Spinal cord (tissue), 10 donors: ENCODE data around the gene PRDM2. TPM values are rescaled to one million over a fixed set of nuclear protein-coding genes. Genes with fewer than 3 reads are reported as not detected.

Experiments used
- DNase-seq, 6 donors: peaks; one replicate each; pipeline versions ENCODE4 v3.0.0 to v3.0.0-alpha.2; 2013 to 2015; ENCODE audit warnings: low spot score in 6 of 6, low read depth in 4 of 6
- H3K27ac ChIP-seq: one replicate; pipeline ENCODE4 v1.5.1; 2013; ENCODE audit warnings: low read depth, low read length, control low read depth
- H3K27me3 ChIP-seq: one replicate; pipeline ENCODE4 v1.6.1; 2013; ENCODE audit warnings: low read length; ENCODE audit not compliant: control insufficient read depth, insufficient read depth
- H3K36me3 ChIP-seq: one replicate; pipeline ENCODE4 v1.6.1; 2013; ENCODE audit warnings: low read length; ENCODE audit not compliant: control insufficient read depth, insufficient read depth
- H3K4me1 ChIP-seq: one replicate; pipeline ENCODE4 v1.6.1; 2013; ENCODE audit warnings: low read length; ENCODE audit not compliant: control insufficient read depth, insufficient read depth
- H3K4me3 ChIP-seq: one replicate; pipeline ENCODE4 v1.5.1; 2013; ENCODE audit warnings: low read depth, low read length, control low read depth
- H3K9me3 ChIP-seq: one replicate; pipeline ENCODE4 v1.6.1; 2013; ENCODE audit warnings: low read length; ENCODE audit not compliant: control insufficient read depth, insufficient read depth
- WGBS: methylation state at CpG from one replicate; pipeline ENCODE4 v1.1.5; 2013; ENCODE audit warnings: missing lambda C conversion rate; ENCODE audit not compliant: insufficient coverage; 5-methylcytosine and 5-hydroxymethylcytosine counted together
- polyA plus RNA-seq, 2 donors: library from polyadenylated mRNA; unstranded; fragments of 120-200 nt; gene quantifications; one replicate each; pipeline ENCODE4 v1.2.1, GENCODE V29; 2013; ENCODE audit not compliant: insufficient read length in 2 of 2
- total RNA-seq, 2 donors: library from RNA; depleted of rRNA in 1 of 2; stranded (reverse); fragments of 120-200 nt in 1 of 2; fragments of >200 nt in 1 of 2; gene quantifications; one replicate each; pipeline versions ENCODE4 v1.2.3 to v1.2.4, GENCODE V29; 2013 to 2014
- donor health status: healthy.

PRDM2 gene
- total and polyA plus RNA-seq, 4 donors: 23.1 to 56.3 (median 47.9) TPM

DNA sequence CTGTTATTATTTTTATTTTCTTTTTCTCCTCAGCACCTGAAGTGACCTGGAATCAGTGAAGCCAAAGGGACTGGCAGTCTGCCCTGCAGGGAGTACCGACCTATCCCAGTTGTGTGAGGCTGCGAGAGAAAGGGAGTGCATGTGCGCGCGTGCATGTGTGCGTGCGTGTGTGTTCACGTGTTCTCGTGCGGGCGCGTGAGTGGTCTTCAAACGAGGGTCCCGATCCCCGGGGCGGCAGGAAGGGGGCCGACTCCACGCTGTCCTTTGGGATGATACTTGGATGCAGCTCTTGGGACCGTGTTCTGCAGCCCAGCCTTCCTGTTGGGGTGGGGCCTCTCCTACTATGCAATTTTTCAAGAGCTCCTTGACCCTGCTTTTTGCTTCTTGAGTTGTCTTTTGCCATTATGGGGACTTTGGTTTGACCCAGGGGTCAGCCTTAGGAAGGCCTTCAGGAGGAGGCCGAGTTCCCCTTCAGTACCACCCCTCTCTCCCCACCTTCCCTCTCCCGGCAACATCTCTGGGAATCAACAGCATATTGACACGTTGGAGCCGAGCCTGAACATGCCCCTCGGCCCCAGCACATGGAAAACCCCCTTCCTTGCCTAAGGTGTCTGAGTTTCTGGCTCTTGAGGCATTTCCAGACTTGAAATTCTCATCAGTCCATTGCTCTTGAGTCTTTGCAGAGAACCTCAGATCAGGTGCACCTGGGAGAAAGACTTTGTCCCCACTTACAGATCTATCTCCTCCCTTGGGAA is 123.3 kb downstream of the PRDM2 start:
- Histone ChIP-seq H3K4me1 (no peaks in the 10 kb centered on the region), H3K9me3 (no peaks in the 10 kb centered on the region), H3K27me3 (no peaks in the 10 kb centered on the region), H3K36me3 (peaks cover 34% of the 10 kb centered on the region), H3K4me3 (no peak overlapping the region), H3K27ac (no peak overlapping the region)
- WGBS: 96% methylated on average over 23 of the region's 24 CpGs
- DNase-seq: no peak

DNA sequence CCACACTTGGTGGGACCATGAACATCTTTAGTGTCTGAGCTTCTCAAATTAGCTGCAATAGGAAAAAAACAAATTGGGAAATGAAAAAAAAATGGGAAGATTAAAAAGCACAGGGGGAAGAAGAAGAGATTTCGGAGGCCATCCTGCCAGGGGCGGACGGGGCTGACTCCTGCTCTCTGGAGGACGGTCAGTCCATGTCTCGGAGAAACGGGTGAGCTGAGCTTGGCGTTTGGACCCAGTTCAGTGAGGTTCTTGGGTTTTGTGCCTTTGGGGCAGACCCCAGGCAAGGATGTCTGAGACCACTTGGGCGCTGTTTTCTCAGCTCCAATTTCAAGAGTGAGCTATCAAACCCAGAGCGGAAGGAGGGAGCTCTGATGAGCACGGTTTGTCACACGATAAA is 123.9 kb downstream of the PRDM2 start:
- WGBS: 86% methylated on average over 9 of the region's 11 CpGs

DNA sequence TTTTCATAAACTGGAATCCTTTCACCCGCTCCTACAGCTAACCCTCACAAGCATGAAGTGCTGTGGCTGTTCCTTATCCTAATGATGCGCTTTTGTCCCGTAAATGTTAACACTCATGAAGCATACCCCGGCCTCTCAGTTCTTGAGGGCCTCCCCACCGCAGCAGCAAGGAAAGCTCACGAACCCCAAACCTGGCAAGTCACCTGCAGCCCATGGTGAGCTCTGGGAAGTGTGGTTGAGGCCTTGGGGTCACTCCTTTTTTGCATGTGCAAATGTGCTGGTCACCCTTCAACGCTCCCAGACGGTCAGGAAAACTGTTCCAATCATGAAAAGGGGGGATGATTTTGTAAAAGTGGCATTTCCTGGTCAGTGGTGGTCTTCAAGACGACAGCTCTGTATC is 124.6 kb downstream of the PRDM2 start:
- Histone ChIP-seq H3K27ac (no peak overlapping the region), H3K9me3 (no peaks in the 10 kb centered on the region), H3K4me1 (peaks cover 7% of the 10 kb centered on the region), H3K27me3 (no peaks in the 10 kb centered on the region), H3K36me3 (peaks cover 34% of the 10 kb centered on the region), H3K4me3 (no peak overlapping the region)
- WGBS: 93% methylated on average over 9 of the region's 9 CpGs
- no peak for DNase-seq

More for the DNA sequence above, 123.9 kb downstream of the PRDM2 start:
- Histone ChIP-seq H3K36me3 (peaks cover 34% of the 10 kb centered on the region), H3K27ac (no peak overlapping the region), H3K27me3 (no peaks in the 10 kb centered on the region), H3K9me3 (no peaks in the 10 kb centered on the region), H3K4me3 (no peak overlapping the region), H3K4me1 (peaks cover 6% of the 10 kb centered on the region)
- DNase-seq: no peak

DNA sequence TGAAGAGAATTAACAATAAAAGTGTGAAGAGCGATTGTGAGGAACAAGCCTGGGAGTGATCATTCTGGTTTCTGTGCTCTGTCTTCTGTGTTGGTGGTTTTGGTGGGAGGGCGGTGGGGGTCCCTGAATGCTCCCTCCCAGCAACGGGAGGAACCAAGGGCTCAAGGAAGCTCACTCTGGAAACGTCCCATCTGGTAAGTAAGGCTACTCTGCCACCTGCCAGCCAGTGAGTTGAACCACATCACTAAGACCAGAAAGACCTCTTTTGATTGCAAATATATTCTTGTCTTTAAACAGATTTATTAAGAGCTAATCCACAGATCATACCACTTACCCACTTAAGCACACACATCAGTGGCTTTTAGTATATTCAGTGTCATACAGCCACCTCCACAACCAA is 125.0 kb downstream of the PRDM2 start:
- no peak for DNase-seq
- H3K9me3 ChIP-seq: no peaks in the 10 kb centered on the region
- H3K4me1 ChIP-seq: peaks cover 7% of the 10 kb centered on the region
- no peak overlapping the region for H3K4me3 ChIP-seq
- no peaks in the 10 kb centered on the region for H3K27me3 ChIP-seq
- no peak overlapping the region for H3K27ac ChIP-seq
- peaks cover 34% of the 10 kb centered on the region for H3K36me3 ChIP-seq
- WGBS: 95% methylated on average over 4 of the region's 4 CpGs

DNA sequence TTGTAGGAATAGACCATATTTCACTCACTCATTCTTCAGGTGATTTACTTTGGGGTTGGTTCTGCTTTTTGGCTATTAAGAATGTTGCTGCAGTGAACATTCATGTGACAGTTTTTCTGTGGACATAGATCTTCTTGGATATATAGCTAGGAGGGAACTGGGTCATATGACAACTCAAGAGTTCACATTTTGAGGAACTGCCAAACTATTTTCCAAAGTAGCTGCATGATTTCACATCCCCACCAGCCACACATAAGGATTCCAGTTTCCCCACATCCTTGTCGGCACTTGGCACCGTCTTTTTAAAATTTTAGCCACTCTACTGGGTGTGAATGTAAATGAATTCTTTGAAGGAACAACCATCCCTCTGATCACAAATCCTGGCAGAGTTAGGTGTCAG is 126.0 kb downstream of the PRDM2 start:
- no CpG with 5 or more reads among the region's 2 CpGs for WGBS
- Histone ChIP-seq H3K9me3 (no peaks in the 10 kb centered on the region), H3K36me3 (peaks cover 27% of the 10 kb centered on the region), H3K4me3 (no peak overlapping the region), H3K4me1 (peaks cover 7% of the 10 kb centered on the region), H3K27ac (no peak overlapping the region), H3K27me3 (no peaks in the 10 kb centered on the region)
- DNase-seq: no peak

DNA sequence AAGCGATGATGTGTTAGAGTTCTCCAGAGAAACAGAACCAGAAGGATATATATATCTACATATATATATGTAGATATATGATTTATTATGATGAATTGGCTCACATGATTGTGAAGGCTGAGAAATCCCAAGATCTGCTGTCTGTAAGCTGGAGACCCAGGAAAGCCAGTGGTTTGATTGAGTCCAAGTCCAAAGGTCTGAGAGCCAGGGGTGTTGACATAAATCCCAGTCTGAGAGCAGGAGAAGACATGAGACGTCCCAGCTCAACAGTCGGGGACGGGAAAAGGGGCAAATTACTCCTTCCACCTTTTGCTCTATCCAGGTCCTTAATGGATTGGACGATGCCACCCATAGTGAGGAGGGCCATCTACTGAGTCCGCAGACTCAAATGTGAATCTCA is 126.6 kb downstream of the PRDM2 start:
- peaks cover 7% of the 10 kb centered on the region for H3K4me1 ChIP-seq
- WGBS: 94% methylated on average over 3 of the region's 6 CpGs
- H3K36me3 ChIP-seq: peaks cover 26% of the 10 kb centered on the region
- no peak overlapping the region for H3K4me3 ChIP-seq
- no peak for DNase-seq
- H3K27me3 ChIP-seq: no peaks in the 10 kb centered on the region
- H3K27ac ChIP-seq: no peak overlapping the region
- no peaks in the 10 kb centered on the region for H3K9me3 ChIP-seq

DNA sequence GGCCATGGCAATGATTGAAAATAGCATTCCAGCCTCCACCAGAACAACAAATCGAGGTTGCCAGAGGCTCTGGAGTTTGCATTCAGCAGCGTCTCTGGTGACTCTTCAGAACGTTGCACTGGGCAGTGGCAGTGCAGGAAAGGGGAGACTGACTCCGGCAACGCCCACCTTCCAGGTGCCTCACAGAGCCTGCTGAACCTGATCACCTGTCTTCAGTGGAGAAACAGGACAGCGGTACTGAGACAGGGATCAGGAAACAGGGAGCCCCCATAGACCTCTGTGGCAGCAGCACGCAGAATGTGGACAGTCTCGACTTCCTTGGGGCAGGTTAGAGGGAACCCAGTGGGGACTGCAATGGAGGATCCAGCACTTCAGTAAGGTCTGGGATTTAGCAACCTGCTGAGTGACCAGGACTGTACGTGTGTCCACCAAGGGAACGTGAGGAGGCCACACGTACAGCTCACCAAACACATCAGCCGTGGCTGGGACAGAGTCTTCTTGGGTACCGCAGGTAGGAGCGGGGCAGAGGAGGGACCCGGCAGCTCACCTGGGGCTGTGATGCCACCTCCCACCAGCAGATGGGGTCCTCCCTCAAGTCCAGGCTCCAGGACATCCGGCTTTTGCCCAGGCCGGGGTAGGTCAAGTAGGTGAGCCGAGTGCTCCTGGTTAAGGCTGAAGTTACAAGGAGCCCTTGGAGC is 128.6 kb downstream of the PRDM2 start:
- H3K36me3 ChIP-seq: peaks cover 9% of the 10 kb centered on the region
- H3K27ac ChIP-seq: no peak overlapping the region
- H3K9me3 ChIP-seq: no peaks in the 10 kb centered on the region
- H3K4me3 ChIP-seq: no peak overlapping the region
- WGBS: 55% methylated on average over 16 of the region's 18 CpGs
- DNase-seq: peak in 1 of 6 donors; percentile 17
- H3K27me3 ChIP-seq: no peaks in the 10 kb centered on the region
- H3K4me1 ChIP-seq: peaks cover 7% of the 10 kb centered on the region

DNA sequence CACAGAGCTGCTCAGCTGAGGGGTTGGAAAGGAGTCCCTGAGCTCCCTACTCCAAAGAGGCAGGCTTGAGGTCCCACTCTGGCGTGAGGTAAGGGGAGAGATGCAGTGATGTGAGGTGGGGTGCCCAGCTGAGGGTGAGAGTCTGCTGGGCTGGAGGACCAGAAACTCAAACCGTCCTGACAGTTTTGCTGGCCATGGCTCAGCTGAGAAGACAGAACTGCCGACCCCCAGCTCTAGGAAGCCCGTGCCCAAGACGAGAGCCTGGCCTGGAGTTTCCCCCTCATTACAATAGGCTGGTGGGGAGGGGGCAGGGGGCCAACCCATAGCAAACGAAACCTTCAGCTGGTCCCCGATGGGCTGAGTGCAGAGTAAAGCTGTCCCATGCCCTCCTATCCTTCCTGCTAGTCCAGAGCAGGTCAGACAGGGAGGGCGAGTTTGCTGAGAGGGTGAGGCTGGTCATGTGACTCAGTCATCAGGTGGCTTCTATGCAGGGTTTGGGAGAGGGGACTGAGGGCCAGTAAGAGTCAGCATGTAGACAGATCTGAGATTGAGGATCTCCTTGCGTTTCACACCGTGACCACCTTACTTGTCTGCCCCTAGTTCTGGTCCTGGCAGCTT is 129.3 kb downstream of the PRDM2 start:
- peaks cover 7% of the 10 kb centered on the region for H3K4me1 ChIP-seq
- H3K27me3 ChIP-seq: no peaks in the 10 kb centered on the region
- WGBS: 86% methylated on average over 4 of the region's 10 CpGs
- DNase-seq: no peak
- peaks cover 4% of the 10 kb centered on the region for H3K36me3 ChIP-seq
- no peaks in the 10 kb centered on the region for H3K9me3 ChIP-seq
- H3K4me3 ChIP-seq: no peak overlapping the region
- H3K27ac ChIP-seq: no peak overlapping the region

DNA sequence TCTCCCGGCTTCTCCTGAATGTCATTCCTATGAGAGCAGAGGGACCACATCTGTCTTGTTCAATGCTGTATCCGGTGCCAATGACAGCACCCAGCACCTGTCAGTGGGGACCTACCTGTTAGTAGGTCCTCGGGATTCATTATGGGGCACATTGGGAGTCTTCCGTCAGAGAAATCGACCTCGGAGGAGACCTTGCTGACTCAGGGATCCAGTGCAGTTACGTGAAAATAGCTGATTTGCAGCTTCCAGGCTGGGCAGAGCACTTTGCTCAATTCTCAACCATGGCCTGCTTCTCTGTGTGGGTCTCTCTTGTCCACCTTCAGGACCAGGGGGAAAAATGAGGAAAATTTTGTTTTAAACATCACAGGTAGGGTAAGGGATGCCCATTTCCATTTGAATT is 130.2 kb downstream of the PRDM2 start:
- no peaks in the 10 kb centered on the region for H3K9me3 ChIP-seq
- 78% methylated on average over 7 of the region's 7 CpGs for WGBS
- H3K27ac ChIP-seq: no peak overlapping the region

More for the DNA sequence above, 130.2 kb downstream of the PRDM2 start:
- Histone ChIP-seq H3K4me1 (peaks cover 7% of the 10 kb centered on the region), H3K27me3 (no peaks in the 10 kb centered on the region), H3K4me3 (no peak overlapping the region), H3K36me3 (peaks cover under 1% of the 10 kb centered on the region)
- no peak for DNase-seq
